Fibroblast of villous mesenchyme (primary cell): ENCODE measurements around the gene TMEM101. TPM values are rescaled to one million over a fixed set of nuclear protein-coding genes. Genes with fewer than 3 reads are reported as not detected.
"Not testable (repeated sequence)": the region's sequence is repeated elsewhere in the genome, so short reads cannot be mapped to it uniquely, and the experiment has no call there.

Source experiments
- DNase-seq: peaks from one replicate; pipeline ENCODE4 v3.0.0-alpha.2; 2010; ENCODE audit warnings: low read depth
- H3K4me3 ChIP-seq: 2 replicates; pipeline ENCODE4 v1.5.1; 2011; ENCODE audit warnings: low read depth, mild to moderate bottlenecking, low read length
- total RNA-seq: library from RNA; depleted of rRNA; stranded (reverse); fragments of >200 nt; gene quantifications from 2 replicates; pipeline ENCODE4 v1.2.3, GENCODE V29; 2012
- TF ChIP-seq, protein P1 (sequence below): IDR thresholded peaks from 2 replicates; pipeline ENCODE4 v1.5.1; 2012; ENCODE audit warnings: low read depth, mild to moderate bottlenecking, low read length; ENCODE audit not compliant: insufficient read depth

Gene TMEM101
- total RNA-seq, 1 donor, result 40.2 TPM

DNA sequence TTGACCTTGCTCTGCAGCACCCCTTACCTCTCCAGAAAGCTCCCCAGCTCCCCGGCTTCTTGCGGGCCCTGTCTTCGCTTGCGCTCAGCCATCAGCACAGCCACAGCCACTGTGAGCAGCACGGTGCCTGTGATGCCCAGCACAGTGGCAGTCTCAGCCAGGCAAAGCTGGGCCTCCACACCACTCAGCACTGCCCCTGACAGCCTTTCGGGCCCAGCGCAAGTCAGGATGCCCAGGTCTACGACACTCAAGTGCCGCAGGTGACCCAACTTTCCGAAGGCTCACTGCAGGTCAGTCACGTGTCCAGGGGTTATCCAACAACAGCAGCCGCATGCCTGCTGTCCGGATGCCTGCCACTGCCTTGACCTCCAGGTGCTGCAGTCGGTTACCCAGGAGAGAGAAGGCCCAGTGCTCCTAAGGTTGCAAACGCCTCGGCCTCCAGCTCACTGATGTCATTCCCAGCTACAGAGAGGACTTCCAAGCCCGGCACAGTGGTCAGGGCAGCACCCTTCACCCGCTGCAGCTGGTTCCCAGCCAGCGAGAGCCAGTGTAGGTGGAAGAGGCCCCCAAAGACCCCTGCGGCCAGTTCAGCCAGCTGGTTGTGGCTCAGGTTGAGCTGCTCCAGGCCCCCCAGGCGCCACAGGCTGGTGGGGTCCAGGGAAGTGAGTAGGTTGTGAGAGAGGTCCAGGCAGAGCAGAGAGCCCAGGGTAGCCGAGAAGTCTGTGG is 8.9 kb upstream of the TMEM101 start:
- no peak for DNase-seq
- H3K4me3 ChIP-seq, result no peak overlapping the region
- TF ChIP-seq, protein P1, sequence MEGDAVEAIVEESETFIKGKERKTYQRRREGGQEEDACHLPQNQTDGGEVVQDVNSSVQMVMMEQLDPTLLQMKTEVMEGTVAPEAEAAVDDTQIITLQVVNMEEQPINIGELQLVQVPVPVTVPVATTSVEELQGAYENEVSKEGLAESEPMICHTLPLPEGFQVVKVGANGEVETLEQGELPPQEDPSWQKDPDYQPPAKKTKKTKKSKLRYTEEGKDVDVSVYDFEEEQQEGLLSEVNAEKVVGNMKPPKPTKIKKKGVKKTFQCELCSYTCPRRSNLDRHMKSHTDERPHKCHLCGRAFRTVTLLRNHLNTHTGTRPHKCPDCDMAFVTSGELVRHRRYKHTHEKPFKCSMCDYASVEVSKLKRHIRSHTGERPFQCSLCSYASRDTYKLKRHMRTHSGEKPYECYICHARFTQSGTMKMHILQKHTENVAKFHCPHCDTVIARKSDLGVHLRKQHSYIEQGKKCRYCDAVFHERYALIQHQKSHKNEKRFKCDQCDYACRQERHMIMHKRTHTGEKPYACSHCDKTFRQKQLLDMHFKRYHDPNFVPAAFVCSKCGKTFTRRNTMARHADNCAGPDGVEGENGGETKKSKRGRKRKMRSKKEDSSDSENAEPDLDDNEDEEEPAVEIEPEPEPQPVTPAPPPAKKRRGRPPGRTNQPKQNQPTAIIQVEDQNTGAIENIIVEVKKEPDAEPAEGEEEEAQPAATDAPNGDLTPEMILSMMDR, result no peak

DNA sequence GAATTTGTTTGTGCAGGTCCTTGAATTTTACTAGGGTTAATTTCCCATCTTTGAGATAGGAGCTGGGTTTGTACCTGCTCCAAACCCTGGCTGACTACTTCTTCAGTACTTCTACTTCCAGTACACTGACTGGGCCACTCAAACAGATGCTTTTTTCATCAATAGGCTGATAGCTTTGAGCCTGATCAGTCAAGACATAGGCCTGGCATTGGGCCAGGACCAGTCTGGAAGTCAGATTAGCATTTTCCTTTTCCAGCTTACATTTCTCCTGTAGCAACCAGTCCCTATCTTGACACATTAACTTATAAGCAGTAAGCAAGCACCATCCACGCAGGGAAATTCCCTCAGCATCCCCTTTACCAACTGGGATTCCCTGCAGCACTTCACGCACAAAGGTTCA is 7.5 kb upstream of the TMEM101 start:
- no peak overlapping the region for H3K4me3 ChIP-seq
- TF ChIP-seq, protein P1, result no peak
- no peak for DNase-seq

DNA sequence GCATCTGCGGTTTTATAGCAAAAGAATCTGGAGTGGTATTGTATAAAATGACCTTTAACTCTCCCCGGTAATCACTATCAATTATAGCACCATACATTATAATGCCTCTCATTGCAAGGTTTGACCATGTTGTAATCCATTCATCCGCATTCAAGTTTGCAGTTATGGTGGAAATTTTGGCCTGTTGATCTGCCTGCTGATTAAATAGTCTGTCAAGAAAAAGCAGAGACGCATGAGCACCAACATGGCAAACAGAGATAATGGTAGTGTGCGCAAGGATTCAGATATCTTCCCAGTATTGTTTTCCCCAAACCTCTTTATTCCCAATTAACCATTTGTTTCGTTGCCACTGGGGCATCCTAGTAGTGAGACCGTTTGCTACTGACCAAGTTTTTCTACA is 6.5 kb upstream of the TMEM101 start:
- not testable (repeated sequence) for H3K4me3 ChIP-seq, DNase-seq

DNA sequence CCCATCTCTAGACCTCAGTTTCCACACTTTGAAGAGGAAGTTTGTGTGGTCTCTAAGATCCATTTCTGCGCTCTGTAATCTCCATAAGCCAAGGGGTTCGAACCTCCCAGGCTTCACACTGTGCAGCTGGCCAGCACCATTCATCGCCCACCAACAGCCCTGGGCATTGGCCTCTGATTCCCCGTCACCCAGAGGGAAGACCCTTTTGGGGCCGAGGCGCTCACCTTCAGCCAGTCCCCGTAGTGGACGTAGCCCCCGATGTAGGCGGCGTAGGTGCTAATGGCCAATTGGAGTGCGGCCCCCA is 678 bp downstream of the TMEM101 start:
- no peak for DNase-seq
- TF ChIP-seq, protein P1, result no peak
- peak overlapping the region; percentile 100 for H3K4me3 ChIP-seq

DNA sequence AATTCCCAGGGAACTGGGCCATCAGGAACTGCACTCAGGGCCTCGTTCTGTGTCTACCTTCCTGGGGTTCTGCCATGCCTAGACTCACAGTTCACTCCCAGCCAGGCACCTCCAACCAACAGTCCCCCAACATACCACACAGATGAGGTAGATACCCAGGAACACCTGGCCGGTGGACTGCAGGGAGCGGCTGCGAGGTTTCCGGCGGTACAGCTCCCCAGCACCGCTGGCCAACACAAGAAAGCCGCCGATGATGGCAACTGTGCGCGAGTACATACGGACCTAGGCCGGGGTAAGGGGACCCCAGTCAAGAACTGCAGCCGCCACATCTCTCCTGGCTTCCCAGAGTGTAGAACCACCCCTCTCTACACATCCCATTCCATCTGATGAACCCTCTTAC is 1.9 kb downstream of the TMEM101 start:
- DNase-seq, result no peak
- no peak overlapping the region for H3K4me3 ChIP-seq
- TF ChIP-seq, protein P1, result no peak

DNA sequence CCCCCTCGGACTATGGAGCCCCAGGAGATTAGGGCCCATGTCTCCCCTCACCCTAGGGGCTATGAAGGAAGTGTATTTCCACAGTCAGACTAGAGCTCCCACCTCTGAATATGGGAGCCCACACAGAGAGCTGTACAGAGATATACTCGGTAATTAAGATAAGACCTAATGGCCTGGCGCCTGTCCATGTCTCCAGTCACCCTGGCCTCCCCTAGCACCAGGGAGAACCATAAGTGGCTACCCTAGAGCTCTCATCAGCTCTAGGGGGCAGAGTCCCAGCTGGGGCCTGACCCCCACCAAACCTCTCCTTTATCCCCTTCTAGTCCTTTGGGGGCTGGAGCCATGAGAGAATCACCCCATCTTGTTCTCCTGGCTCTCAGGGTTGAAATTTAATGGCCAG is 2.4 kb downstream of the TMEM101 start:
- DNase-seq, result no peak
- TF ChIP-seq, protein P1, result no peak
- no peak overlapping the region for H3K4me3 ChIP-seq

DNA sequence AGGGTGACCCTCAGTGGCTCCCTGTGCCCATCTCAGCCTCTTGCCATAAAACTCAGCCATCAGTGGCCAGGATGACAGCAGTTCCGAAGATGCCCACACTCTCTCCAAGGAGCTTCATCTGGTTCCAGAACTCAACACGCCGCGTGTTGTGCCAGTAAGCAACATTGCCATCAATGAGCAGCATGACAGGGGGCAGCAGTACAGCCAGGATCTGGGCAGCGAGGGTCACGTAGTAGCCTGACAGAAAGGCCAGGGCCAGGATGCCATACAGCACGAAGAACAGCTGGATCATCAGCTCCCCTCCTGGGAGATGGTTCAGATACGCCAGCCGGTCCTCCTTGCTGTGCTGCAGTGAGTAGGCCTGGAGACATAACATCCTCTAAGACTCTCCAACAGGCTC is 2.9 kb downstream of the TMEM101 start:
- TF ChIP-seq, protein P1, result no peak
- no peak for DNase-seq
- no peak overlapping the region for H3K4me3 ChIP-seq
